GM23338 (cell line): ENCODE results near the gene MCEE. TPM values are rescaled to one million over a fixed set of nuclear protein-coding genes. Genes with fewer than 3 reads are reported as not detected.

Experiments
- ATAC-seq: fragments of 200-7000 bp; cut with Tn5 transposase; 3 replicates; pipeline ENCODE4 v1.9.1; 2020
- DNase-seq: peaks from one replicate; pipeline ENCODE4 v3.0.0-alpha.2; 2015; ENCODE audit warnings: low spot score
- H2AFZ ChIP-seq: fragments of 200-600 bp; sonication (generic); 2 replicates; pipeline ENCODE4 v1.8.0; 2016; ENCODE audit warnings: antibody characterized with exemption, mild to moderate bottlenecking, moderate library complexity
- H3F3A ChIP-seq: fragments of 200-600 bp; sonication (generic); replicated peaks from 2 replicates; pipeline ENCODE4 v1.8.0; 2017; ENCODE audit warnings: antibody characterized with exemption, mixed run types, low read depth
- H3K27ac ChIP-seq: fragments of 200-600 bp; sonication (generic); 2 replicates; pipeline ENCODE4 v1.6.1; 2016; ENCODE audit warnings: low read depth
- H3K27me3 ChIP-seq: fragments of 200-600 bp; sonication (generic); 2 replicates; pipeline ENCODE4 v1.8.0; 2016; ENCODE audit warnings: mild to moderate bottlenecking, mixed run types, moderate library complexity; ENCODE audit not compliant: insufficient read depth
- H3K36me3 ChIP-seq: fragments of 200-600 bp; sonication (generic); 2 replicates; pipeline ENCODE4 v1.8.0; 2016; ENCODE audit warnings: mild to moderate bottlenecking; ENCODE audit not compliant: insufficient read depth
- H3K4me1 ChIP-seq: fragments of 200-600 bp; sonication (generic); 2 replicates; pipeline ENCODE4 v1.8.0; 2016; ENCODE audit warnings: mild to moderate bottlenecking, moderate library complexity; ENCODE audit not compliant: insufficient read depth
- H3K4me2 ChIP-seq: fragments of 200-600 bp; sonication (generic); 2 replicates; pipeline ENCODE4 v1.7.1; 2017; ENCODE audit warnings: mixed run types
- H3K4me3 ChIP-seq: fragments of 200-600 bp; sonication (generic); 2 replicates; pipeline ENCODE4 v1.6.1; 2016; ENCODE audit warnings: mixed run types
- H3K79me2 ChIP-seq: fragments of 200-600 bp; sonication (generic); replicated peaks from 2 replicates; pipeline ENCODE4 v1.8.0; 2017; ENCODE audit warnings: mild to moderate bottlenecking; ENCODE audit not compliant: insufficient read depth
- H3K9me2 ChIP-seq: fragments of 200-600 bp; sonication (generic); 2 replicates; pipeline ENCODE4 v1.8.0; 2017; ENCODE audit not compliant: insufficient read depth
- H4K20me1 ChIP-seq: fragments of 200-600 bp; sonication (generic); replicated peaks from 2 replicates; pipeline ENCODE4 v1.8.0; 2017; ENCODE audit warnings: mild to moderate bottlenecking; ENCODE audit not compliant: insufficient read depth
- H3K27ac Mint-ChIP-seq: 2 replicates; pipeline ENCODE4 v1.8.0; 2020; ENCODE audit warnings: inconsistent platforms, mild to moderate bottlenecking, moderate library complexity, mixed read lengths
- H3K27me3 Mint-ChIP-seq: 3 replicates; pipeline ENCODE4 v1.8.0; 2022; ENCODE audit warnings: low read depth, mild to moderate bottlenecking, moderate library complexity, mixed read lengths, inconsistent platforms; ENCODE audit not compliant: insufficient read depth, poor library complexity
- H3K36me3 Mint-ChIP-seq: 3 replicates; pipeline ENCODE4 v1.8.0; 2021; ENCODE audit warnings: low read depth, mild to moderate bottlenecking, inconsistent platforms, moderate library complexity, mixed read lengths
- H3K4me1 Mint-ChIP-seq: 3 replicates; pipeline ENCODE4 v1.8.0; 2020; ENCODE audit warnings: mild to moderate bottlenecking, inconsistent platforms, mixed read lengths
- H3K4me3 Mint-ChIP-seq: 3 replicates; pipeline ENCODE4 v1.8.0; 2021; ENCODE audit warnings: moderate library complexity, mild to moderate bottlenecking, inconsistent platforms, mixed read lengths
- H3K9me3 Mint-ChIP-seq: 3 replicates; pipeline ENCODE4 v1.8.0; 2020; ENCODE audit warnings: moderate library complexity, mild to moderate bottlenecking, inconsistent platforms, mixed read lengths
- CREB1 ChIP-seq: fragments of 250-450 bp; sonication (Bioruptor Pico); IDR thresholded peaks from 2 replicates; pipeline ENCODE4 v1.5.0; 2020; ENCODE audit warnings: low read depth, mild to moderate bottlenecking, moderate library complexity
- CTCF ChIP-seq, 2 experiments: fragments of 200-600 bp in 1 of 2; sonication (generic) in 1 of 2; conservative IDR thresholded peaks; 2 replicates each; pipeline versions ENCODE4 v1.5.1 to v1.6.1; 2016 to 2017; ENCODE audit warnings: antibody characterized with exemption in 2 of 2, low read depth in 2 of 2, mild to moderate bottlenecking in 2 of 2, moderate library complexity in 1 of 2
- ETS1 ChIP-seq: IDR thresholded peaks from 2 replicates; pipeline ENCODE4 v1.6.1; 2016; ENCODE audit warnings: antibody characterized with exemption
- EZH2 ChIP-seq: fragments of 200-600 bp; sonication (generic); IDR thresholded peaks from one replicate; pipeline ENCODE4 v1.8.0; 2017; ENCODE audit warnings: antibody characterized with exemption, mild to moderate bottlenecking, low read depth; ENCODE audit not compliant: unreplicated experiment
- EZH2phosphoT487 ChIP-seq: fragments of 200-600 bp; sonication (generic); IDR thresholded peaks from one replicate; pipeline ENCODE4 v1.8.1; 2018; ENCODE audit warnings: antibody characterized with exemption; ENCODE audit not compliant: unreplicated experiment
- JUNB ChIP-seq: IDR thresholded peaks from one replicate; pipeline ENCODE4 v1.6.1; 2016; ENCODE audit warnings: antibody characterized with exemption; ENCODE audit not compliant: unreplicated experiment
- NANOG ChIP-seq: IDR thresholded peaks from 2 replicates; pipeline ENCODE4 v1.6.1; 2016; ENCODE audit warnings: antibody characterized with exemption, borderline replicate concordance
- POLR2AphosphoS5 ChIP-seq: IDR thresholded peaks from 2 replicates; pipeline ENCODE4 v1.6.1; 2016; ENCODE audit warnings: antibody characterized with exemption, low read depth
- REST ChIP-seq: IDR thresholded peaks from one replicate; pipeline ENCODE4 v1.6.1; 2018; ENCODE audit warnings: antibody characterized with exemption; ENCODE audit not compliant: unreplicated experiment
- STAT1 ChIP-seq: IDR thresholded peaks from one replicate; pipeline ENCODE4 v1.6.1; 2016; ENCODE audit warnings: antibody characterized with exemption; ENCODE audit not compliant: unreplicated experiment
- ZNF114 ChIP-seq: fragments of 250-450 bp; sonication (Bioruptor Pico); IDR thresholded peaks from 2 replicates; pipeline ENCODE4 v1.5.0; 2020; ENCODE audit warnings: mild to moderate bottlenecking, moderate library complexity
- ZNF331 ChIP-seq: fragments of 250-450 bp; sonication (Bioruptor Pico); IDR thresholded peaks from 2 replicates; pipeline ENCODE4 v1.5.0; 2020; ENCODE audit warnings: low read depth, mild to moderate bottlenecking, moderate library complexity
- ZNF462 ChIP-seq: fragments of 250-450 bp; sonication (Bioruptor Pico); IDR thresholded peaks from 2 replicates; pipeline ENCODE4 v1.5.0; 2020; ENCODE audit warnings: mild to moderate bottlenecking, moderate library complexity
- polyA plus RNA-seq: library from polyadenylated mRNA; unstranded; fragments of >200 nt; fragmentation: Nextera tagmentation; extraction: Ambion mirVana; gene quantifications from 2 replicates; pipeline ENCODE4 v1.2.1, GENCODE V29; 2016
- total RNA-seq: library from RNA; depleted of rRNA; stranded (reverse); fragments of >200 nt; shearing (Covaris generic); gene quantifications from 2 replicates; pipeline ENCODE4 v1.2.3, GENCODE V29; 2014

The MCEE gene
- total and polyA plus RNA-seq, 2 experiments from 2014 or later, result 8.4 to 26.2 TPM

- Histone ChIP-seq H3K4me3 (no peak overlapping the region), H3K36me3 (no peaks in the 10 kb centered on the region), H3K9me2 (no peaks in the 10 kb centered on the region), H3K4me1 (no peaks in the 10 kb centered on the region), H3K79me2 (no peaks in the 10 kb centered on the region), H3K4me2 (no peak overlapping the region), H2AFZ (no peak overlapping the region), H3F3A (no peaks in the 10 kb centered on the region), H4K20me1 (no peaks in the 10 kb centered on the region), H3K27me3 (no peaks in the 10 kb centered on the region), H3K27ac (no peak overlapping the region)
- H3K4me3 Mint-ChIP-seq, result no peak overlapping the region
- no peaks in the 10 kb centered on the region for H3K36me3 Mint-ChIP-seq
- TF ChIP-seq CREB1, result no peak
- no peak for TF ChIP-seq EZH2
- TF ChIP-seq ZNF114 (CRISPR knock-in tag), result no peak
- TF ChIP-seq JUNB, result no peak
- TF ChIP-seq ZNF331 (CRISPR knock-in tag), result no peak
- TF ChIP-seq CTCF (conservative IDR thresholded peaks at IDR 0.05; ENCODE audit: low read depth in 2 of 2), result no peak
- no peak for TF ChIP-seq REST
- TF ChIP-seq STAT1, result no peak
- no peak for TF ChIP-seq ETS1
- TF ChIP-seq ZNF462, result no peak
- no peak for TF ChIP-seq POLR2AphosphoS5
- TF ChIP-seq EZH2phosphoT487, result no peak
- TF ChIP-seq NANOG, result no peak
- no peaks in the 10 kb centered on the region for H3K9me3 Mint-ChIP-seq
- DNase-seq (no peak), ATAC-seq (no peak)
- peaks cover 9% of the 10 kb centered on the region for H3K27me3 Mint-ChIP-seq
- no peaks in the 10 kb centered on the region for H3K4me1 Mint-ChIP-seq
- H3K27ac Mint-ChIP-seq, result no peak overlapping the region
Measured at GRCh38 chr2:71060211-71060610, 69.8 kb downstream of the MCEE start.
